ENCODE measurements around the gene CDK1. TPM values are rescaled to one million over a fixed set of nuclear protein-coding genes. Genes with fewer than 3 reads are reported as not detected.

CDK1 gene
- total RNA-seq, 1 experiment from 2014 or later: 98.9 TPM

DNA sequence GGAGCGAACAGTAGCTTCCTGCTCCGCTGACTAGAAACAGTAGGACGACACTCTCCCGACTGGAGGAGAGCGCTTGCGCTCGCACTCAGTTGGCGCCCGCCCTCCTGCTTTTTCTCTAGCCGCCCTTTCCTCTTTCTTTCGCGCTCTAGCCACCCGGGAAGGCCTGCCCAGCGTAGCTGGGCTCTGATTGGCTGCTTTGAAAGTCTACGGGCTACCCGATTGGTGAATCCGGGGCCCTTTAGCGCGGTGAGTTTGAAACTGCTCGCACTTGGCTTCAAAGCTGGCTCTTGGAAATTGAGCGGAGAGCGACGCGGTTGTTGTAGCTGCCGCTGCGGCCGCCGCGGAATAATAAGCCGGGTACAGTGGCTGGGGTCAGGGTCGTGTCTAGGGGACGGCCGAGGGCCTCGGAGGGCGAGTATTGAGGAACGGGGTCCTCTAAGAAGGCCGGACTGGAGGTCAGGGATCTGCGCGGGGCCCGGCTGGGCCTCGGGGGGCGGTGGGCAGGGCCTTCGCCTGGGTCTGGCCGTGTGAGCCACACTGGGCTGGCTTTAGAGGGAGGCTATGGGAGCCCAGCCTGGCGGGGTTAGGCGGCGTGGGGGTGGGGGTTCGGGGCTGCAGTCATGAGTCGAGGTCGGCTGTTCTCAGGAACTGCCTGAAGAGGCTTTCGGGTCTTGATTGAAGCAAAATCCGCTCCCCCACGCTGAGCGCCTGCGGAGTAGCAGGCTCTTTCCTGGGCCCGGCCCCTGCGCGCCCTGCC lies at the start of gene CDK1 (continued):
- TF ChIP-seq, protein P1, sequence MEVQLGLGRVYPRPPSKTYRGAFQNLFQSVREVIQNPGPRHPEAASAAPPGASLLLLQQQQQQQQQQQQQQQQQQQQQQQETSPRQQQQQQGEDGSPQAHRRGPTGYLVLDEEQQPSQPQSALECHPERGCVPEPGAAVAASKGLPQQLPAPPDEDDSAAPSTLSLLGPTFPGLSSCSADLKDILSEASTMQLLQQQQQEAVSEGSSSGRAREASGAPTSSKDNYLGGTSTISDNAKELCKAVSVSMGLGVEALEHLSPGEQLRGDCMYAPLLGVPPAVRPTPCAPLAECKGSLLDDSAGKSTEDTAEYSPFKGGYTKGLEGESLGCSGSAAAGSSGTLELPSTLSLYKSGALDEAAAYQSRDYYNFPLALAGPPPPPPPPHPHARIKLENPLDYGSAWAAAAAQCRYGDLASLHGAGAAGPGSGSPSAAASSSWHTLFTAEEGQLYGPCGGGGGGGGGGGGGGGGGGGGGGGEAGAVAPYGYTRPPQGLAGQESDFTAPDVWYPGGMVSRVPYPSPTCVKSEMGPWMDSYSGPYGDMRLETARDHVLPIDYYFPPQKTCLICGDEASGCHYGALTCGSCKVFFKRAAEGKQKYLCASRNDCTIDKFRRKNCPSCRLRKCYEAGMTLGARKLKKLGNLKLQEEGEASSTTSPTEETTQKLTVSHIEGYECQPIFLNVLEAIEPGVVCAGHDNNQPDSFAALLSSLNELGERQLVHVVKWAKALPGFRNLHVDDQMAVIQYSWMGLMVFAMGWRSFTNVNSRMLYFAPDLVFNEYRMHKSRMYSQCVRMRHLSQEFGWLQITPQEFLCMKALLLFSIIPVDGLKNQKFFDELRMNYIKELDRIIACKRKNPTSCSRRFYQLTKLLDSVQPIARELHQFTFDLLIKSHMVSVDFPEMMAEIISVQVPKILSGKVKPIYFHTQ (CRISPR knock-in tag; IDR thresholded peaks at IDR 0.05): no peak
- TF ChIP-seq, protein P2, sequence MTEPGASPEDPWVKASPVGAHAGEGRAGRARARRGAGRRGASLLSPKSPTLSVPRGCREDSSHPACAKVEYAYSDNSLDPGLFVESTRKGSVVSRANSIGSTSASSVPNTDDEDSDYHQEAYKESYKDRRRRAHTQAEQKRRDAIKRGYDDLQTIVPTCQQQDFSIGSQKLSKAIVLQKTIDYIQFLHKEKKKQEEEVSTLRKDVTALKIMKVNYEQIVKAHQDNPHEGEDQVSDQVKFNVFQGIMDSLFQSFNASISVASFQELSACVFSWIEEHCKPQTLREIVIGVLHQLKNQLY (CRISPR knock-in tag; IDR thresholded peaks at IDR 0.05): no peak
- TF ChIP-seq NR2C2 (CRISPR knock-in tag; IDR thresholded peaks at IDR 0.05): no peak
- TF ChIP-seq OVOL2 (CRISPR knock-in tag; IDR thresholded peaks at IDR 0.05; ENCODE audit: borderline replicate concordance): no peak
- TF ChIP-seq GTF2I (CRISPR knock-in tag; conservative IDR thresholded peaks at IDR 0.05): no peak
- TF ChIP-seq ATF1 (CRISPR knock-in tag; IDR thresholded peaks at IDR 0.05): no peak
- peak; percentile 66 for TF ChIP-seq NFYB (CRISPR knock-in tag; conservative IDR thresholded peaks at IDR 0.05; ENCODE audit: low read depth)
- 0 out of 2 replicates have a peak, but pooled peaks have one; percentile 34 for TF ChIP-seq CREM (CRISPR knock-in tag; IDR thresholded peaks at IDR 0.05)
- no peak for TF ChIP-seq RORB (CRISPR knock-in tag; IDR thresholded peaks at IDR 0.05)
- 0 out of 2 replicates have a peak, but pooled peaks have one; percentile 40 for TF ChIP-seq SP1 (CRISPR knock-in tag; conservative IDR thresholded peaks at IDR 0.05)
- no peak for TF ChIP-seq JAZF1 (CRISPR knock-in tag; IDR thresholded peaks at IDR 0.05)
- TF ChIP-seq ETV6 (CRISPR knock-in tag; IDR thresholded peaks at IDR 0.05): peak; percentile 13; the same call in 1 of the 2 replicates
- no peak for TF ChIP-seq CBFB (CRISPR knock-in tag; IDR thresholded peaks at IDR 0.05; ENCODE audit: low read depth)
- no peak for TF ChIP-seq FOXK1 (CRISPR knock-in tag; IDR thresholded peaks at IDR 0.05)
- TF ChIP-seq, protein P3, sequence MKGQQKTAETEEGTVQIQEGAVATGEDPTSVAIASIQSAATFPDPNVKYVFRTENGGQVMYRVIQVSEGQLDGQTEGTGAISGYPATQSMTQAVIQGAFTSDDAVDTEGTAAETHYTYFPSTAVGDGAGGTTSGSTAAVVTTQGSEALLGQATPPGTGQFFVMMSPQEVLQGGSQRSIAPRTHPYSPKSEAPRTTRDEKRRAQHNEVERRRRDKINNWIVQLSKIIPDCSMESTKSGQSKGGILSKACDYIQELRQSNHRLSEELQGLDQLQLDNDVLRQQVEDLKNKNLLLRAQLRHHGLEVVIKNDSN (CRISPR knock-in tag; IDR thresholded peaks at IDR 0.05): no peak
- no peak for TF ChIP-seq JUN (CRISPR knock-in tag; IDR thresholded peaks at IDR 0.05)
- TF ChIP-seq KAT7 (CRISPR knock-in tag; IDR thresholded peaks at IDR 0.05; ENCODE audit: borderline replicate concordance): no peak
- peak; percentile 99 for TF ChIP-seq MYBL2 (CRISPR knock-in tag; IDR thresholded peaks at IDR 0.05)
- TF ChIP-seq, protein P4, sequence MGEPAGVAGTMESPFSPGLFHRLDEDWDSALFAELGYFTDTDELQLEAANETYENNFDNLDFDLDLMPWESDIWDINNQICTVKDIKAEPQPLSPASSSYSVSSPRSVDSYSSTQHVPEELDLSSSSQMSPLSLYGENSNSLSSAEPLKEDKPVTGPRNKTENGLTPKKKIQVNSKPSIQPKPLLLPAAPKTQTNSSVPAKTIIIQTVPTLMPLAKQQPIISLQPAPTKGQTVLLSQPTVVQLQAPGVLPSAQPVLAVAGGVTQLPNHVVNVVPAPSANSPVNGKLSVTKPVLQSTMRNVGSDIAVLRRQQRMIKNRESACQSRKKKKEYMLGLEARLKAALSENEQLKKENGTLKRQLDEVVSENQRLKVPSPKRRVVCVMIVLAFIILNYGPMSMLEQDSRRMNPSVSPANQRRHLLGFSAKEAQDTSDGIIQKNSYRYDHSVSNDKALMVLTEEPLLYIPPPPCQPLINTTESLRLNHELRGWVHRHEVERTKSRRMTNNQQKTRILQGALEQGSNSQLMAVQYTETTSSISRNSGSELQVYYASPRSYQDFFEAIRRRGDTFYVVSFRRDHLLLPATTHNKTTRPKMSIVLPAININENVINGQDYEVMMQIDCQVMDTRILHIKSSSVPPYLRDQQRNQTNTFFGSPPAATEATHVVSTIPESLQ (CRISPR knock-in tag; IDR thresholded peaks at IDR 0.05): no peak
- TF ChIP-seq, protein P5, sequence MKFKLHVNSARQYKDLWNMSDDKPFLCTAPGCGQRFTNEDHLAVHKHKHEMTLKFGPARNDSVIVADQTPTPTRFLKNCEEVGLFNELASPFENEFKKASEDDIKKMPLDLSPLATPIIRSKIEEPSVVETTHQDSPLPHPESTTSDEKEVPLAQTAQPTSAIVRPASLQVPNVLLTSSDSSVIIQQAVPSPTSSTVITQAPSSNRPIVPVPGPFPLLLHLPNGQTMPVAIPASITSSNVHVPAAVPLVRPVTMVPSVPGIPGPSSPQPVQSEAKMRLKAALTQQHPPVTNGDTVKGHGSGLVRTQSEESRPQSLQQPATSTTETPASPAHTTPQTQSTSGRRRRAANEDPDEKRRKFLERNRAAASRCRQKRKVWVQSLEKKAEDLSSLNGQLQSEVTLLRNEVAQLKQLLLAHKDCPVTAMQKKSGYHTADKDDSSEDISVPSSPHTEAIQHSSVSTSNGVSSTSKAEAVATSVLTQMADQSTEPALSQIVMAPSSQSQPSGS (CRISPR knock-in tag; IDR thresholded peaks at IDR 0.05; ENCODE audit: borderline replicate concordance, low read depth): no peak
- TF ChIP-seq, protein P6, sequence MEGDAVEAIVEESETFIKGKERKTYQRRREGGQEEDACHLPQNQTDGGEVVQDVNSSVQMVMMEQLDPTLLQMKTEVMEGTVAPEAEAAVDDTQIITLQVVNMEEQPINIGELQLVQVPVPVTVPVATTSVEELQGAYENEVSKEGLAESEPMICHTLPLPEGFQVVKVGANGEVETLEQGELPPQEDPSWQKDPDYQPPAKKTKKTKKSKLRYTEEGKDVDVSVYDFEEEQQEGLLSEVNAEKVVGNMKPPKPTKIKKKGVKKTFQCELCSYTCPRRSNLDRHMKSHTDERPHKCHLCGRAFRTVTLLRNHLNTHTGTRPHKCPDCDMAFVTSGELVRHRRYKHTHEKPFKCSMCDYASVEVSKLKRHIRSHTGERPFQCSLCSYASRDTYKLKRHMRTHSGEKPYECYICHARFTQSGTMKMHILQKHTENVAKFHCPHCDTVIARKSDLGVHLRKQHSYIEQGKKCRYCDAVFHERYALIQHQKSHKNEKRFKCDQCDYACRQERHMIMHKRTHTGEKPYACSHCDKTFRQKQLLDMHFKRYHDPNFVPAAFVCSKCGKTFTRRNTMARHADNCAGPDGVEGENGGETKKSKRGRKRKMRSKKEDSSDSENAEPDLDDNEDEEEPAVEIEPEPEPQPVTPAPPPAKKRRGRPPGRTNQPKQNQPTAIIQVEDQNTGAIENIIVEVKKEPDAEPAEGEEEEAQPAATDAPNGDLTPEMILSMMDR (IDR thresholded peaks at IDR 0.05): no peak
- TF ChIP-seq, protein P7, sequence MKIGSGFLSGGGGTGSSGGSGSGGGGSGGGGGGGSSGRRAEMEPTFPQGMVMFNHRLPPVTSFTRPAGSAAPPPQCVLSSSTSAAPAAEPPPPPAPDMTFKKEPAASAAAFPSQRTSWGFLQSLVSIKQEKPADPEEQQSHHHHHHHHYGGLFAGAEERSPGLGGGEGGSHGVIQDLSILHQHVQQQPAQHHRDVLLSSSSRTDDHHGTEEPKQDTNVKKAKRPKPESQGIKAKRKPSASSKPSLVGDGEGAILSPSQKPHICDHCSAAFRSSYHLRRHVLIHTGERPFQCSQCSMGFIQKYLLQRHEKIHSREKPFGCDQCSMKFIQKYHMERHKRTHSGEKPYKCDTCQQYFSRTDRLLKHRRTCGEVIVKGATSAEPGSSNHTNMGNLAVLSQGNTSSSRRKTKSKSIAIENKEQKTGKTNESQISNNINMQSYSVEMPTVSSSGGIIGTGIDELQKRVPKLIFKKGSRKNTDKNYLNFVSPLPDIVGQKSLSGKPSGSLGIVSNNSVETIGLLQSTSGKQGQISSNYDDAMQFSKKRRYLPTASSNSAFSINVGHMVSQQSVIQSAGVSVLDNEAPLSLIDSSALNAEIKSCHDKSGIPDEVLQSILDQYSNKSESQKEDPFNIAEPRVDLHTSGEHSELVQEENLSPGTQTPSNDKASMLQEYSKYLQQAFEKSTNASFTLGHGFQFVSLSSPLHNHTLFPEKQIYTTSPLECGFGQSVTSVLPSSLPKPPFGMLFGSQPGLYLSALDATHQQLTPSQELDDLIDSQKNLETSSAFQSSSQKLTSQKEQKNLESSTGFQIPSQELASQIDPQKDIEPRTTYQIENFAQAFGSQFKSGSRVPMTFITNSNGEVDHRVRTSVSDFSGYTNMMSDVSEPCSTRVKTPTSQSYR (CRISPR knock-in tag; IDR thresholded peaks at IDR 0.05): 0 out of 2 replicates have a peak, but pooled peaks have one; percentile 33
- TF ChIP-seq, protein P8, sequence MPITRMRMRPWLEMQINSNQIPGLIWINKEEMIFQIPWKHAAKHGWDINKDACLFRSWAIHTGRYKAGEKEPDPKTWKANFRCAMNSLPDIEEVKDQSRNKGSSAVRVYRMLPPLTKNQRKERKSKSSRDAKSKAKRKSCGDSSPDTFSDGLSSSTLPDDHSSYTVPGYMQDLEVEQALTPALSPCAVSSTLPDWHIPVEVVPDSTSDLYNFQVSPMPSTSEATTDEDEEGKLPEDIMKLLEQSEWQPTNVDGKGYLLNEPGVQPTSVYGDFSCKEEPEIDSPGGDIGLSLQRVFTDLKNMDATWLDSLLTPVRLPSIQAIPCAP (CRISPR knock-in tag; IDR thresholded peaks at IDR 0.05): no peak
- no peak for TF ChIP-seq TEAD4 (CRISPR knock-in tag; IDR thresholded peaks at IDR 0.05)
- peak; percentile 83; the same call in 1 of the 2 replicates for TF ChIP-seq FOXP1 (CRISPR knock-in tag; IDR thresholded peaks at IDR 0.05; ENCODE audit: borderline replicate concordance)
- no peak for TF ChIP-seq SMAD4 (CRISPR knock-in tag; IDR thresholded peaks at IDR 0.05)
- 0 out of 2 replicates have a peak, but pooled peaks have one; percentile 10 for TF ChIP-seq ZNF121 (CRISPR knock-in tag; IDR thresholded peaks at IDR 0.05)

Measured in WTC11 (cell line).